ENCODE measurements around the gene DCLRE1B. TPM values are rescaled to one million over a fixed set of nuclear protein-coding genes. Genes with fewer than 3 reads are reported as not detected.

DCLRE1B gene
- total RNA-seq, 1 experiment from 2014 or later: 21.5 TPM

DNA sequence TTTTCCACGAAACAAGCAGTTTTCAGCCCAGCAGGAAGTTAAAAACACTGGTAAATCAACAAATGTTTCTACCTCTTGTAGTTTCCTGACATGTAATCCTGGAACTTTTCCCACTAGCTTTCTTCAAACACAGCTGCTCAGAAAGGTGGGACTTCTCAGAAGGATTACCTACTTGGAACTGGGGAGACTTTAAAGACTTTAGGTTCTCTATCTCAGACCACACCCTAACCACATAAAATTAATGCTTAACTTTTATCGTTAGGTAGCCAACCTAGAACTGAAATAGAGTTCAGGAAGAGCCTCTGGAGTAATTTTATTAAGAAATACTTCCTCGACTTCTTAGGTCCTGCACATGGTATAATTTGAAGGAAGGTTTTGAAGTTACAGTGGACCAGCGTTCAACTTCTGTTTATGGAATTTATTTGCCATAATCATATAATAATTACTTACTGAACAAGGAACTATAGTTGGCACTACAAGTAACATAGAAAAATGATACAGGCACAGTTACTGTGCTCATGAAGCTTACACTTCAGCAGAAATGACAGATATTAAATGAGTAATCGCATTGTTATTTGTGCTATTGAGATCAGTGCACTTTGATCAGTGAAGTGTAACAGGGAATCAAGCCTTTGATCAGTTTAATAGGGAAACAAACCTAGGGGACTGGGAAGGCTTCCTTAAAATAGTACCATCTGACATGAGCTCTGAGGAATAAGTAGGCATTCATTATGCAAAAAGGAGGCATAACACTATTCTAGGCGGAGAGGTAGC is 17.5 kb upstream of the DCLRE1B start, which contains the start of gene BCL2L15:
Gene BCL2L15, minus strand, starts transcription at position 180 of the 774 bp plus-strand sequence. CDS start 206 bp downstream, outside the sequence.
- DNase-seq (ENCODE audit: low read depth): no peak

GRCh38 chr1:113890816-113891215 is 14.3 kb upstream of the DCLRE1B start:
- DNase-seq (ENCODE audit: low read depth): no peak

- no peak for DNase-seq (ENCODE audit: low read depth)
These were observed 13.4 kb upstream of the DCLRE1B start for GRCh38 chr1:113891631-113892220.

DNA sequence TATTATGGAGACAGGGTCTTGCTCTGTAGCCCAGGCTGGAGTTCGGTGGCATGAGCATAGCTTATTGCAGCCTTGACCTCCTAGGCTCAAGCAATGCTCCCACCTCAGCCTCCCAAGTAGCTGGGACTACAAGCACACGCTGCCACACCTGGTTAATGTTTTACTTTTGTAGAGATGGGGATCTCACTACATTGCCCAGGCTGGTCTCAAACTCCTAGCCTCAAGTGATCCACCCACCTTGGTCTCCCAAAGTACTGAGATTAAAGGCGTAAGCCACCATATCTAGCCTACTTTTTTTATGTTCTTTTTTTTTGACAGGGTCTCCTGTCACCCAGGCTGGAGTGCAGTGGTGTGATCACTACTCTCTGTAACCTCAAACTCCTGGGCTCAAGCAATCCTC is 11.9 kb upstream of the DCLRE1B start:
- DNase-seq (ENCODE audit: low read depth): no peak

DNA sequence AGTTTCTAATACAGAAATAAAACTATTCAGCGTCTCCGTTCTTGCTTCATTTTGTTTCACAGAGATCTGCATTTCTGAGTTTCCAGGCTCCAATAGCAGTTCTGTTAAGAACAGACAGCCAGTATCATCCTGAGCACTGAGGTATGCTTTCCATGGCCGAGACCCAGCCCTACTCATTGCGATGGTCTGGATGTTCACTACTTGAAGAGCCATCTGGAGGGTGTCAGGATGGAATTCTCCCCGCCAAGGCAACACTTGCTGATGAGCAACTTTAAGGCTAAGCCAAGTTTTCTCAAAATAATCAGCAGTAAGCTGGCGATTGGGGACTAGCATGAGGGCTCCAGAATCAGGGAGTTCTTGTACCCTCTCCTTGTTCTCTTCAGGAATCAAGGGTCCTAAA is 10.0 kb upstream of the DCLRE1B start:
- no peak for DNase-seq (ENCODE audit: low read depth)

DNA sequence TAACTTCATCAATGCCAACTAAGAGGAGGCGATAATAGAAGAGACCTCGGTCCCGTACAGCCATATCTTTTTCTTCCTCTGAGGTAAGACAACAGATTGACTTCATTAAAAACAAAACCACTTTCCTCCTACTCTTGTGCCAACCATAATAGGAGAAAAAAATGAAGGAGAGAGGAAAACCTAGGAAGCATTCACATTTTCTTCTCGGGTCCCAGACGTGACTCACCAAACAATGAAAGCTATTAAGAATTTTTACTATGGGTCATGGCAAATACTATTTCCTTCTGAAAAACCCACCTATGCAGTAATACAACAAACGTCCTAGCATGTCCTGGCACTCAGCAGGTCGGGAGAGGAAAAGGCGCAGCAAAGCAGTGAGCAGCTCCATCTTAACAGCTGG is 9.2 kb upstream of the DCLRE1B start:
- DNase-seq (ENCODE audit: low read depth): no peak

GRCh38 chr1:113898241-113898814 is 6.8 kb upstream of the DCLRE1B start:
- no peak for DNase-seq (ENCODE audit: low read depth)

DNA sequence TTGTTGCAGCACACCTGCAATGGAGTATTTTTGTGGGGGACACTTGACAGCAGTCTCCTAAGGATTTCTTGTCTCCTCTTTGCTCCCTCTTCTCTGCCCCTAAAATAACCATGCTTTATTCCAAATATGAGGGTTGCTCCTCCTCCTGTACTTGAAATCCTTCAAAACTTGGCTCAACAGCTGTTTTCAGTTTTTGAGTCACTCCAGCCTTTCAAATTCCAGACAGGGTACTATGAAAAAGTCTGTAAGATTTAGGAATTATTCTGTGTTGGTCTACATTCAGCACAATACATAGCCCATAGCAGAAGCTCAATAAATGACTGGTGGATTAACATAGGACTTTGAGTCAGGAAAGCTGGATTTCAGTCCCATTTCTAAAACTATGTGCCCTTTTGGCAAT is 6.0 kb upstream of the DCLRE1B start:
- no peak for DNase-seq (ENCODE audit: low read depth)

DNA sequence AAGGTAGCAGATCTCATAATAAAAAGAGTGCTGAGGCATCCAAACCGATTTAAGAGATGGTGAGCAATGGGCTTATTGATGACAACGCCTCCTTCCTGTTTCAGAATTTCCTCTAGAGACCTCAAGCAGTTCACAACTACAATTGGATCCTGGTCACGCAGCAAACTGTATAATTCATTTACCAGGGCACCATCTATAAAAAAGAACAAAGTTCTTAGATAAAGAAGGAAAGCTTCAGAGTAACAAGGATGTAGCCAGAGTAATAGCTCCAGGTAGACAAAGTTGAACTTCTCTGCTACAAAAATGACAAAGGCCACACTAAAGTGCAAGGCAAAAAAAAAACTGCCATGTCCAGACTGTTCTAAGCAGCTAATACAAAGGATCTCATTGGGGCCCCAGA is 3.9 kb upstream of the DCLRE1B start:
- no peak for DNase-seq (ENCODE audit: low read depth)

DNA sequence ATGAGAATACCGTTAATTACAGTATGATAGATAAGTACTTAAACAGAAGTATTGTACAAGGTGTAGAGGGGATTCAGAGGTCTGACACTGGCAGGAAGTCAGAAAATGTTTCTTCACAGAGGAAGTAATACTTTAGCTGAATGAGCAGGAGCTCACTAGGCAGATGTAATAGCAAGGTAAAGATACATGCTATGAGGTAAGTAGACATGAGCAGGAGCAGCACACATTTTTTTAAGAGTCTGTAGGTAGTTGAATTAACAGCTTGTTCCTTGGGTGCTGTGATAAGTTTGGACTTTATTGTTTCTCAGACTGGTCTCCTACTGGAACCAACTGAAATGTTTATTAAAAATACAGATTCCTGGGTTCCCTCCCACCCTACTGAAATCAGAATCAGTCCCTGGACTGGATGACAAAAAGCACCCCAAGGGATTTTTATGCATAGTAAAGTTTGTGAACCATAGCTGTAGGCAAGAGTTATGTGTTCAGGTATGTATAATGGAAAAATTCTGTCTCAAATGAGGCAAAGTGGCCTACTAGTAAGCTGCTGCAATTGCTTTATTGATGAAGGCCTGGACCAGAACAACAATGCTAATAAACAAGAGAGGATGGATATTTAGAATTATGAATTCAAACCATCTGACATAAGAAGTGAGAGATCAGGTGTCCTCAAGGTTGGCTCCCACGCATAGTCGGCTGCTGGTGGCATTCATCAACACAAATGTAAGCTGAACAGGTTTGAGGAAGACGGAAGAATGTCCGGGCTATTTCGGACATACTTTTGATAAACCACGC is 1.4 kb upstream of the DCLRE1B start:
- peak; percentile 13 for DNase-seq (ENCODE audit: low read depth)

GRCh38 chr1:113904293-113904673 is 843 bp upstream of the DCLRE1B start:
- DNase-seq (ENCODE audit: low read depth): no peak

- peak; percentile 14 for DNase-seq (ENCODE audit: low read depth)
These were observed 322 bp downstream of the DCLRE1B start for GRCh38 chr1:113905435-113905861.

DNA sequence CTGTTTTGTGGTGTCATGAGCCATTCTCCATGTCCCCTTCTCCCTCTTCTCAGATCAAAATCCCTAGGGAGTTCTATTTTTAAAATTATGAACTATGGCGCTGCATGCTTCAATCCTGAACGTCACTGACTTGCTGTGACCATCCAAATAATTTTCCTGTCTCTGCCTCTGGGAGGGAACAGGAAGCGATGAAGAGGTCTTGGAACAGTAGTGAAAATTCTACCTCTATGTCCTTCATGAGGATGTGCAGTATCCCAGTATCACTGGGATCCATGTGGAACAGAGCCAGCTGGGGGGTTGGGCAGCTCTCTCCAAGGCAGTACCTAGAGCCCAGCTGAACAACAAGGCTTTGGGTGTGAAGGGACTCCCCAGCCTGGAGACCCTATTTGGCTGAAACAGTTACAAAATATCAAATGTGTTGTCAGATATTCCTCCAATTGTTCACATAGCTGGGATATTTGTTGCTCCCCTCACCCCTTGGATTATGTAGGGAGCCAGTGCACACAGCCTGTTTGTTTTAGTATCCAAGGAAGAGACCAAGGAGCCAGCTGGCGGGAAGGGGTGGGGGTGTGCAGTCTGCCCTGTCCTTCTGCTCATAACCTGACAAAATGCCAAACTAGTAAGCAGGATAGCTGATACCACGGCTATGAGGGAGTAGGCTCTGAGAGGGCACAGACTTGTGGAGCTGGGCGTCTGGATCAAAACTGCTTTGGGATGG is 7.6 kb downstream of the DCLRE1B start:
- peak; percentile 11 for DNase-seq (ENCODE audit: low read depth)

DNA sequence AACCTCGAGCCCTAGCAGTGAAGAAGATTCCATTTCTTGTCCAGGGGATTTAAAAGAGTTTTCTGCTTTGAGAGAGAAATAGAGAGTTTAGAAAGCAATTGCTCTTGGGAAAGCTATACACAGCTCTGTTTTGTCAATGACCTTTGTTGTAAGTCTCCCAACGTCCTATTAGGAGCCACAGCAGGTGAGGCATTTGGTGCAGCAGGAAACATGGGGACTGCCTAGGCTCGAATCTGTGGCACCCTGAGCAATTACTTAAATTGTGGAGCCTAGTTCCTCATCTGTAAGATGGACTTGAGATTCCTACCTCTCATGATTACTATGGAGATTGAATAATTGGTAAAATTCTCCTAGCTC is 8.2 kb downstream of the DCLRE1B start:
- no peak for DNase-seq (ENCODE audit: low read depth)

GRCh38 chr1:113913887-113914664 is 8.9 kb downstream of the DCLRE1B start:
- no peak for DNase-seq (ENCODE audit: low read depth)

- DNase-seq (ENCODE audit: low read depth): no peak
These were observed 11.8 kb downstream of the DCLRE1B start for GRCh38 chr1:113916974-113917373.

DNA sequence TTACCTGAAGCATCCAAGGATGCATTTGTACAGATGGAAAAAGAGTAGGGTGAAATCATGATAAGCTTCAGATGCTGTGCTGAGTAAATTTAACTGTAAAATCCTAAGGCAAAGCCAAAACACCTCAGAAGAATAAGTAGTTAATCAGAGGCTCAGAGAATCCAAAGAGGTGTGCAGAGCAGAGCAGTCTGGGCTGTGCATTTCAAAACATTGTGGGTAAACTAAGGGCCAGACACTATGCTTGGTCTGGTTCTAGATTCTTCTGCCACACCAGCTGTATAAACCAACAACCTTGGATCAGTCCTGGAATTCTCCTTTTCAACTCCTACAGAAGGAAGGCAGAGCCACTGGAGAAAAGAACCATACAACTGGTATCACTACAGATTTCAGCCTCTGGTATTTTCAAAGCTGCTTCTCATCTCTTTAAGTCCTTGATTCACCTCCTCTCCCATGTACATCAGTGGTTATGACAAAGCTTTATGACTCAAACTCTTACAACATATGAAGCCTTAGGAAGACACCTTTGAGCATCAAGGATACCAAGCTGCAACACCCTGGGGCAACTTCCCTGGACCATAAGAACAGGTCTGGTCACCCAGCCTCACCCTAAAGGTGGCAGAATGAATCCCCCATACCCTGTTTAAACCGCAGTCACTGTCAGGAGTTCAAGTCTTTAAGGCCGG is 12.4 kb downstream of the DCLRE1B start:
- DNase-seq (ENCODE audit: low read depth): peak; percentile 32

GRCh38 chr1:113918243-113918642 is 13.1 kb downstream of the DCLRE1B start:
- DNase-seq (ENCODE audit: low read depth): no peak

- no peak for DNase-seq (ENCODE audit: low read depth)
These were observed 17.8 kb downstream of the DCLRE1B start for GRCh38 chr1:113922957-113923356.

DNA sequence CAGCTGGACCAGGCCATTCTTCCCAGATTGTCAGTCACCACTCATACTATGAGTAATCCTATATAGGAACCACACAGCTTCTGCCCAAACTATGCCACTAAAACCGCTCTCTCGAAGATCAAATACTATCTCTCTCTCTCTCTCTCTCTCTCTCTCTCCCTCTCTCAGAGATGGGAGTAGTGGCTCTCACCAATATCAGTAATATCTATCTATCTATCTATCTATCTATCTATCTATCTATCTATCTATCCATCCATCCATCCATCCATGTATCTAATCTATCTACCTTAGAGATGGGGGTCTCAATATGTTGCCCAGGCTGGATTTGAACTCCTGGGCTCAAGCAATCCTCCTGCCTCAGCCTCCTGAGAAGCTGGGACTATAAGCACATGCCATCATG is 19.3 kb downstream of the DCLRE1B start:
- DNase-seq (ENCODE audit: low read depth): no peak

Measured in RPMI7951 (cell line).